Measurements from ENCODE around the gene DUSP22.

DNA sequence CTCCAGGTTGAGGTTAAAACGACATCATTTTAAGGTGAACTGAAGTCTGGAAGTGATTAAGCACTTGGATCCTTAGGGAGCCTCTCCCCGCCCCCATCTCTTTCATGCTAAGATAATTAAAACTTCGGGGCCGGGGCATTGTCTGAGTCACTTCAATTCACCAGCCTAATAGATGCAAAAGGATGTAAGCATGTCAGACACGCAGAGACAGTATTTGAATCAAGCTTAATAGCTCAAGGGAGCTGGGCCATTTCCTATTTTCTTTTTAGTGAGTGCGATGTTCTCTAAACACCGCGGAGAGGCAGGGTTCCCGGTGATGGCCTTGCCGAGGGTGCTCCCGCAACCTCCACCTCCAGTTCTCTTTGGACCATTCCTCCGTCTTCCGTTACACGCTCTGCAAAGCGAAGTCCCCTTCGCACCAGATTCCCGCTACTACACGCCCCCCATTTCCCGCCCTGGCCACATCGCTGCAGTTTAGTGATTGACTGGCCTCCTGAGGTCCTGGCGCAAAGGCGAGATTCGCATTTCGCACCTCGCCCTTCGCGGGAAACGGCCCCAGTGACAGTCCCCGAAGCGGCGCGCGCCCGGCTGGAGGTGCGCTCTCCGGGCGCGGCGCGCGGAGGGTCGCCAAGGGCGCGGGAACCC is 98.7 kb downstream of the DUSP22 start:
- TF ChIP-seq TAF1 (IDR thresholded peaks at IDR 0.05; ENCODE audit: borderline replicate concordance, insufficient read depth, low read length) (no peak), POLR2AphosphoS5 (IDR thresholded peaks at IDR 0.05; ENCODE audit: low read depth, low read length) (no peak), SIN3A (IDR thresholded peaks at IDR 0.05; ENCODE audit: borderline replicate concordance, insufficient read depth, low read length) (no peak), FOXP2 (optimal IDR thresholded peaks at IDR 0.05; ENCODE audit: borderline replicate concordance, extremely low read depth, extremely low read length, insufficient read depth) (no peak)
- TF ChIP-seq, protein P1, sequence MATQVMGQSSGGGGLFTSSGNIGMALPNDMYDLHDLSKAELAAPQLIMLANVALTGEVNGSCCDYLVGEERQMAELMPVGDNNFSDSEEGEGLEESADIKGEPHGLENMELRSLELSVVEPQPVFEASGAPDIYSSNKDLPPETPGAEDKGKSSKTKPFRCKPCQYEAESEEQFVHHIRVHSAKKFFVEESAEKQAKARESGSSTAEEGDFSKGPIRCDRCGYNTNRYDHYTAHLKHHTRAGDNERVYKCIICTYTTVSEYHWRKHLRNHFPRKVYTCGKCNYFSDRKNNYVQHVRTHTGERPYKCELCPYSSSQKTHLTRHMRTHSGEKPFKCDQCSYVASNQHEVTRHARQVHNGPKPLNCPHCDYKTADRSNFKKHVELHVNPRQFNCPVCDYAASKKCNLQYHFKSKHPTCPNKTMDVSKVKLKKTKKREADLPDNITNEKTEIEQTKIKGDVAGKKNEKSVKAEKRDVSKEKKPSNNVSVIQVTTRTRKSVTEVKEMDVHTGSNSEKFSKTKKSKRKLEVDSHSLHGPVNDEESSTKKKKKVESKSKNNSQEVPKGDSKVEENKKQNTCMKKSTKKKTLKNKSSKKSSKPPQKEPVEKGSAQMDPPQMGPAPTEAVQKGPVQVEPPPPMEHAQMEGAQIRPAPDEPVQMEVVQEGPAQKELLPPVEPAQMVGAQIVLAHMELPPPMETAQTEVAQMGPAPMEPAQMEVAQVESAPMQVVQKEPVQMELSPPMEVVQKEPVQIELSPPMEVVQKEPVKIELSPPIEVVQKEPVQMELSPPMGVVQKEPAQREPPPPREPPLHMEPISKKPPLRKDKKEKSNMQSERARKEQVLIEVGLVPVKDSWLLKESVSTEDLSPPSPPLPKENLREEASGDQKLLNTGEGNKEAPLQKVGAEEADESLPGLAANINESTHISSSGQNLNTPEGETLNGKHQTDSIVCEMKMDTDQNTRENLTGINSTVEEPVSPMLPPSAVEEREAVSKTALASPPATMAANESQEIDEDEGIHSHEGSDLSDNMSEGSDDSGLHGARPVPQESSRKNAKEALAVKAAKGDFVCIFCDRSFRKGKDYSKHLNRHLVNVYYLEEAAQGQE (IDR thresholded peaks at IDR 0.05; ENCODE audit: insufficient read depth in 1 of 2, low read depth in 2 of 2, low read length in 2 of 2), result no peak

Measured in PFSK-1 (cell line).